DMS53 (cell line): ENCODE measurements around the gene PRM3.

Source experiments
- DNase-seq: peaks from one replicate; lab custom pipeline; 2025; lab: John Stamatoyannopoulos, UW

PRM3 gene

GRCh38 chr16:11280616-11281522, 7.4 kb upstream of the PRM3 start, which contains the start of gene PRM1:
Gene PRM1, minus strand, starts transcription at chr16:11281330. Its CDS starts 92 bp downstream, at chr16:11281238.
- DNase-seq, result no peak

- no peak for DNase-seq
These were observed 5.5 kb upstream of the PRM3 start for GRCh38 chr16:11278681-11279628.

- no peak for DNase-seq
These were observed 4.3 kb upstream of the PRM3 start for GRCh38 chr16:11277607-11278337.

- no peak for DNase-seq
These were observed 3.6 kb upstream of the PRM3 start for GRCh38 chr16:11276896-11277593.

- no peak for DNase-seq
These were observed 2.9 kb upstream of the PRM3 start, which contains the start of gene PRM2 for GRCh38 chr16:11276143-11276895. Gene PRM2, minus strand, starts transcription at chr16:11276480. Its CDS starts 110 bp downstream, at chr16:11276370.

GRCh38 chr16:11274964-11275363, 1.5 kb upstream of the PRM3 start:
- no peak for DNase-seq

- no peak for DNase-seq
These were observed 394 bp upstream of the PRM3 start for GRCh38 chr16:11273721-11274324.

GRCh38 chr16:11272484-11272883, 945 bp downstream of the PRM3 start:
- DNase-seq, result no peak

- DNase-seq, result no peak
These were observed 1.8 kb downstream of the PRM3 start for GRCh38 chr16:11271610-11272009.

GRCh38 chr16:11270602-11271162, 2.7 kb downstream of the PRM3 start:
- DNase-seq, result no peak

- DNase-seq, result no peak
These were observed 4.5 kb downstream of the PRM3 start, which contains the start of gene TNP2 for GRCh38 chr16:11268921-11269375. Gene TNP2, minus strand, starts transcription at chr16:11269325. Its CDS starts 63 bp downstream, at chr16:11269262.

GRCh38 chr16:11265124-11265523, 8.3 kb downstream of the PRM3 start:
- DNase-seq, result no peak

GRCh38 chr16:11264155-11264832, 9.1 kb downstream of the PRM3 start:
- DNase-seq, result no peak

- no peak for DNase-seq
These were observed 9.7 kb downstream of the PRM3 start for GRCh38 chr16:11263737-11264136.

- no peak for DNase-seq
These were observed 10.5 kb downstream of the PRM3 start for GRCh38 chr16:11262915-11263314.

GRCh38 chr16:11260596-11260966, 12.8 kb downstream of the PRM3 start:
- DNase-seq, result no peak

- DNase-seq, result no peak
These were observed 13.5 kb downstream of the PRM3 start for GRCh38 chr16:11259655-11260595.
